WTC11 (cell line): ENCODE results near the gene COL6A3.

ENCODE experiments used
- ATF3 ChIP-seq: sonication (generic); formaldehyde crosslinking; conservative IDR thresholded peaks from 2 replicates; pipeline ENCODE4 v1.8.1; 2022; ENCODE audit warnings: mild to moderate bottlenecking, missing genetic modification reagents
- RELA ChIP-seq: sonication (generic); formaldehyde crosslinking; IDR thresholded peaks from 2 replicates; pipeline ENCODE4 v1.8.1; 2022; ENCODE audit warnings: missing genetic modification reagents, mild to moderate bottlenecking, borderline replicate concordance
- TF ChIP-seq, protein P1 (sequence below): fragments of 200-600 bp; IDR thresholded peaks from 2 replicates; pipeline ENCODE4 v1.8.0; 2022; ENCODE audit warnings: antibody characterized with exemption
- TF ChIP-seq, protein P2 (sequence below): sonication (generic); formaldehyde crosslinking; IDR thresholded peaks from 2 replicates; pipeline ENCODE4 v1.8.0; 2022; ENCODE audit warnings: mild to moderate bottlenecking, missing genetic modification reagents

- no peak for TF ChIP-seq RELA
- TF ChIP-seq, protein P1, sequence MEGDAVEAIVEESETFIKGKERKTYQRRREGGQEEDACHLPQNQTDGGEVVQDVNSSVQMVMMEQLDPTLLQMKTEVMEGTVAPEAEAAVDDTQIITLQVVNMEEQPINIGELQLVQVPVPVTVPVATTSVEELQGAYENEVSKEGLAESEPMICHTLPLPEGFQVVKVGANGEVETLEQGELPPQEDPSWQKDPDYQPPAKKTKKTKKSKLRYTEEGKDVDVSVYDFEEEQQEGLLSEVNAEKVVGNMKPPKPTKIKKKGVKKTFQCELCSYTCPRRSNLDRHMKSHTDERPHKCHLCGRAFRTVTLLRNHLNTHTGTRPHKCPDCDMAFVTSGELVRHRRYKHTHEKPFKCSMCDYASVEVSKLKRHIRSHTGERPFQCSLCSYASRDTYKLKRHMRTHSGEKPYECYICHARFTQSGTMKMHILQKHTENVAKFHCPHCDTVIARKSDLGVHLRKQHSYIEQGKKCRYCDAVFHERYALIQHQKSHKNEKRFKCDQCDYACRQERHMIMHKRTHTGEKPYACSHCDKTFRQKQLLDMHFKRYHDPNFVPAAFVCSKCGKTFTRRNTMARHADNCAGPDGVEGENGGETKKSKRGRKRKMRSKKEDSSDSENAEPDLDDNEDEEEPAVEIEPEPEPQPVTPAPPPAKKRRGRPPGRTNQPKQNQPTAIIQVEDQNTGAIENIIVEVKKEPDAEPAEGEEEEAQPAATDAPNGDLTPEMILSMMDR = no peak
- TF ChIP-seq, protein P2, sequence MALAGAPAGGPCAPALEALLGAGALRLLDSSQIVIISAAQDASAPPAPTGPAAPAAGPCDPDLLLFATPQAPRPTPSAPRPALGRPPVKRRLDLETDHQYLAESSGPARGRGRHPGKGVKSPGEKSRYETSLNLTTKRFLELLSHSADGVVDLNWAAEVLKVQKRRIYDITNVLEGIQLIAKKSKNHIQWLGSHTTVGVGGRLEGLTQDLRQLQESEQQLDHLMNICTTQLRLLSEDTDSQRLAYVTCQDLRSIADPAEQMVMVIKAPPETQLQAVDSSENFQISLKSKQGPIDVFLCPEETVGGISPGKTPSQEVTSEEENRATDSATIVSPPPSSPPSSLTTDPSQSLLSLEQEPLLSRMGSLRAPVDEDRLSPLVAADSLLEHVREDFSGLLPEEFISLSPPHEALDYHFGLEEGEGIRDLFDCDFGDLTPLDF (CRISPR knock-in tag) = no peak
- no peak for TF ChIP-seq ATF3 (CRISPR knock-in tag)
Measured at GRCh38 chr2:237300739-237301138, 113.2 kb downstream of the COL6A3 start.
